Kidney glomerular epithelial cell (primary cell): ENCODE measurements around the gene GLDN.

Experiments
- DNase-seq: peaks from one replicate; lab custom pipeline; 2025; lab: John Stamatoyannopoulos, UW

Gene GLDN

GRCh38 chr15:51322621-51323296 lies 18.7 kb upstream of the GLDN start:
- DNase-seq, result no peak

- DNase-seq, result no peak
These were observed 17.7 kb upstream of the GLDN start for GRCh38 chr15:51323749-51324148.

GRCh38 chr15:51325167-51325566 lies 16.3 kb upstream of the GLDN start:
- no peak for DNase-seq

- no peak for DNase-seq
These were observed 14.4 kb upstream of the GLDN start for GRCh38 chr15:51327081-51327480.

- no peak for DNase-seq
These were observed 12.5 kb upstream of the GLDN start for GRCh38 chr15:51328926-51329325.

- no peak for DNase-seq
These were observed 10.3 kb upstream of the GLDN start for GRCh38 chr15:51331141-51331540.

- no peak for DNase-seq
These were observed 9.0 kb upstream of the GLDN start for GRCh38 chr15:51332206-51333147.

GRCh38 chr15:51333571-51333970 lies 7.9 kb upstream of the GLDN start:
- no peak for DNase-seq

- no peak for DNase-seq
These were observed 7.4 kb upstream of the GLDN start for GRCh38 chr15:51334011-51334451.

- no peak for DNase-seq
These were observed 6.4 kb upstream of the GLDN start for GRCh38 chr15:51335087-51335486.

GRCh38 chr15:51335538-51336410 lies 5.7 kb upstream of the GLDN start:
- no peak for DNase-seq

GRCh38 chr15:51338496-51338895 lies 3.0 kb upstream of the GLDN start, which contains the start of gene CYP19A1:
CYP19A1 (minus strand) TSS chr15:51338596; CDS start chr15:51242912, 95,684 bp downstream.
- no peak for DNase-seq

- no peak for DNase-seq
These were observed 958 bp downstream of the GLDN start for GRCh38 chr15:51342227-51342999.

- no peak for DNase-seq
These were observed 2.0 kb downstream of the GLDN start for GRCh38 chr15:51343466-51343865.

GRCh38 chr15:51346136-51346535 lies 4.7 kb downstream of the GLDN start:
- DNase-seq, result no peak

- DNase-seq, result no peak
These were observed 7.2 kb downstream of the GLDN start for GRCh38 chr15:51348688-51349087.

- no peak for DNase-seq
These were observed 7.8 kb downstream of the GLDN start for GRCh38 chr15:51349156-51349844.

GRCh38 chr15:51350723-51351122 lies 9.3 kb downstream of the GLDN start:
- DNase-seq, result no peak

- DNase-seq, result no peak
These were observed 12.5 kb downstream of the GLDN start for GRCh38 chr15:51353976-51354375.

GRCh38 chr15:51355096-51355495 lies 13.6 kb downstream of the GLDN start:
- no peak for DNase-seq

- DNase-seq, result no peak
These were observed 14.7 kb downstream of the GLDN start for GRCh38 chr15:51356147-51356546.
